ENCODE data around the gene PRLR. TPM values are rescaled to one million over a fixed set of nuclear protein-coding genes. Genes with fewer than 3 reads are reported as not detected.

PRLR gene
- polyA plus RNA-seq, 3 donors = 0.11 to 0.61 (median 0.25) TPM

DNA sequence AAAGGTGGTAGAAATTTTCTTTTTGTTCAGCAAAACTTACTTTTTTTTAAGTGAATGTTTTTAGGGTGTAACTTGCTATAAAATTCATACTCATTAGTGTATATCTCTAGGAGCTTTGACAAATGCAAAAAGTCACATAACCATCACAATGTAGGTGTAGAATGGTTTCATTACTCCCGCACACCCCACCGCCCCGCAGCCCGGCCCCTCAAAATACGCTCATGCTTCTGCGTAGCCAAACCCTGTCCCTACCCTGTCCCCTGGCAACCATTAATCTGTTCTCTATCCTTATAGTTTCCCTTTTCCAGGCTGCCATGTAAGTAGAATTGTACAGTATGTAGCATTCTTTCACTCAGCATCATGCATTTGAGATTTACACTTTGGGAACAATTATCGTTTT lies 9.2 kb upstream of the PRLR start:
- no peak overlapping the region for H3K27ac ChIP-seq (ENCODE audit: low read depth, low read length)
- 93 to 96% (median 96%) methylated on average over 7 of the region's 7 CpGs for WGBS, 3 donors

- 32 to 82% (median 78%) methylated on average over 2 of the region's 2 CpGs for WGBS, 3 donors
- H3K27ac ChIP-seq (ENCODE audit: low read depth, low read length) = no peak overlapping the region
Measured at GRCh38 chr5:35237580-35238376, 7.5 kb upstream of the PRLR start.

DNA sequence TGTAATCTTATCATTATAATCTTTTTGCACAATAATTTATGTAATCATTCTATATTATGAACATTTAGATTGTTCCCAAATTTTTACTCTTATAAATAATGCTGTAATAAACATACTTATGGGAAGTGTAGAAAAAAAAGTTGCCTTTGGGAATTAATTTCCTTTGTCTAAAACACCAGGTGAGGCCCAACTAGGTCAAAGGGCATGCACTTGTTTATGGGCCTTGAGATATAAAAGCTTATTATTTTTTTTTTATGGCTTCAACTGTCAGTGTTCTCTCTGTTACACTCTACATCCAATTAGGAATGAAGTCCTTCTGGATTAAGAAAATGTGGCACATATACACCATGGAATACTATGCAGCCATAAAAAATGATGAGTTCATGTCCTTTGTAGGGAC lies 6.5 kb upstream of the PRLR start:
- H3K27ac ChIP-seq (ENCODE audit: low read depth, low read length) = no peak overlapping the region

- 91 to 96% (median 96%) methylated on average over 11 of the region's 11 CpGs for WGBS, 3 donors
- no peak overlapping the region for H3K27ac ChIP-seq (ENCODE audit: low read depth, low read length)
Measured at GRCh38 chr5:35233601-35234000, 3.3 kb upstream of the PRLR start.

GRCh38 chr5:35233121-35233520 lies 2.8 kb upstream of the PRLR start:
- WGBS, 3 donors = 78 to 87% (median 81%) methylated on average over 4 of the region's 4 CpGs
- H3K27ac ChIP-seq (ENCODE audit: low read depth, low read length) = no peak overlapping the region

- WGBS, 3 donors = 72 to 84% (median 79%) methylated on average over 5 of the region's 5 CpGs
- H3K27ac ChIP-seq (ENCODE audit: low read depth, low read length) = no peak overlapping the region
Measured at GRCh38 chr5:35232124-35232523, 1.8 kb upstream of the PRLR start.

DNA sequence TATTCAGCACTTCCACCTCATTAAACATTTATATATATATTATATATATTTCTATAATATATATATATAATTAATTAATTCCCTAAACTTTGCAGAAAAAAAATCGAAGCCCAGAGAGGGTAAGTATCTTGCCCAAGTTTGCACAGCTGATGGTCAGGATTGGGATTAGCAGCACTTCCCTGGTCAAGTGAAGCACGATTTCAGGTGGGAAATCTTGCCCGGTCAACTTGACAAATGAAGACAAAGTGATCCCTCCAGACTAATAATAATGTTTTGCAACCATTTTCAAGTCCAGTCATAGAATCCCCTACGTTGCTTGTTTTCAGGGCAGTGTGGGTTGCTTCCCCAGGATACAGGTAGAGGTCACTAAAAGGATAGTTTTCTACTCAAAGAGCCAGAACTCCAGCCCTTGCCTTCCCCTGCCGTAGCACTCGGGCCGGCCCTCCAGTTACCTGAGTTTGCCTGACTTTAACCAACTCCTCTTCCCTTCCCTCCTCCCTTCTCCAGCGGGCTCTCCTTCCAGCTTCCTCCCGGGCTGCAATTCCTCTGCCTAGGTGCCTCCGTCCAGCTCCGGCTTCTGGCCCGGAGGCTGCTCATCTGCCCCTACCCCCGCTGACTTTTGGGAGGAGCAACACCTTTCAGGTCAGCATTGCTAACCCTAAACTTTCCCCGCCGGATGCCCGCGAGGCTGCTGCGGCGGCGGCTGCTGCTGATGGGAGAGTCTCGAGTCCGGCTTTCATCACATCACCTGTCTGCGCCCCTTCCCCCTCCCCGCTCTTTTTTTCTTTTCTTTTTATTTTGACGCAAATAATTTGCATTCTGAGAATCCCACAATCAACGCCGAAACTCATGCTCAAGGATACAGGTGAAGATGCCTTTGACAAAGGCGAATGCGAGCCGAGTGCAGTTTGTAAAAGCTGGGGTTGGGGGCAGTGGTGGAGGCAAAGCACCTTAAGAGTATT lies 930 bp downstream of the PRLR start:
- 4 to 7% (median 6%) methylated on average over 30 of the region's 30 CpGs for WGBS, 3 donors
- no peak overlapping the region for H3K27ac ChIP-seq (ENCODE audit: low read depth, low read length)

- WGBS, 3 donors = 48 to 50% (median 48%) methylated on average over 2 of the region's 2 CpGs
- H3K27ac ChIP-seq (ENCODE audit: low read depth, low read length) = no peak overlapping the region
Measured at GRCh38 chr5:35228310-35228709, 2.0 kb downstream of the PRLR start.

- 72 to 92% (median 84%) methylated on average over 4 of the region's 4 CpGs for WGBS, 3 donors
- no peak overlapping the region for H3K27ac ChIP-seq (ENCODE audit: low read depth, low read length)
Measured at GRCh38 chr5:35227720-35228119, 2.6 kb downstream of the PRLR start.

DNA sequence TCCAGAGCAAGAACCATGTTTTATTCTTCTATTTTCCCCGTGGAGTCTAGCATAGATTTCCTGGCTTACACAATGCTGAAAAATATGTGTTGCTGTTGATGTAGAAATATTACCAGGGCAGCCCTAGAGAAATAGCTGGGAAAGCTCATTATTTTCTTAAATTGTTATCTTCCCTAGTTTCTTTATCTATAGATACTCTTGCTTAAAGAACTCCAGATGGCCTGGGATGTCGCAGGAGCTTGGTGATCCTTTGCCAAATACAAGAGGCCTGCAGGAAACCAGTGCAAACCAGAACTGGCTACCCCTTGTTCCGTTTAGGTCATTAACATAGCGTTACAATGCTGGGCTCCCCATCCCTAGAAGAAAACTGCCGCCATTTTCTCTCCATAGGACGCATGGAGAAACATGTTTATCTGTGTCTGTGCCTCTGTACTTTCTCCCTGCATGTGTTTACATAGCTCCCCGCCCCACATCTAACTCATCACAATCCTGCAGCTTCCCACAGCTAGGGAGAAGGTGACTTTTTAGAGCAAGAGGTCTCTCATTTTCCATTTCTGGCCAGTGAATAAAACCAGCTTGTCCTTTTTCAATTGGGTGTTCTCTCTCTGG lies 6.4 kb downstream of the PRLR start:
- H3K27ac ChIP-seq (ENCODE audit: low read depth, low read length) = no peak overlapping the region
- WGBS, 3 donors = 59 to 63% (median 61%) methylated on average over 7 of the region's 7 CpGs

- no peak overlapping the region for H3K27ac ChIP-seq (ENCODE audit: low read depth, low read length)
Measured at GRCh38 chr5:35220967-35221366, 9.3 kb downstream of the PRLR start.

- no peak overlapping the region for H3K27ac ChIP-seq (ENCODE audit: low read depth, low read length)
- WGBS, 3 donors = 93 to 96% (median 93%) methylated on average over 4 of the region's 4 CpGs
Measured at GRCh38 chr5:35218981-35219380, 11.3 kb downstream of the PRLR start.

- 79 to 89% (median 88%) methylated on average over 2 of the region's 2 CpGs for WGBS, 3 donors
- no peak overlapping the region for H3K27ac ChIP-seq (ENCODE audit: low read depth, low read length)
Measured at GRCh38 chr5:35214051-35214450, 16.2 kb downstream of the PRLR start.

DNA sequence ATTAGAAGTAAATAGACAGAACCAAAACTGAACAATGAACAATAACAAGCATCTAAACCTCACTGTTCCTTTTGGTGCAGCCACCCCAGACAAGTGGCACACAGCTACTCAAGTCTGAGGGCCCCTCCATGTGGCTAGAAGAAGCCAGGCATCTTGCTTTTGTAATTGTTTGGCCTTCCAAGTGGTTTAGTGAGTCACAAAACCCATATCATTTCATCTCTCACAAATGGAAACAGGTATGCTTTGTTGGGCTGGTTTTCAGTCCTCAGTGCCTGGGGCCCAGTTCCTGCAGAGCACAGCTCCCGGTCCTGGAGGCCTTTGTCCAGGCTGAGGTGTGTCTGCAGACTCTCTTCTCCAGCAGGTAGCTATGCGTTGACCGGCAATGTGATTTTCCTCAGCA lies 16.7 kb downstream of the PRLR start:
- WGBS, 3 donors = 87 to 89% (median 87%) methylated on average over 3 of the region's 3 CpGs
- H3K27ac ChIP-seq (ENCODE audit: low read depth, low read length) = no peak overlapping the region

DNA sequence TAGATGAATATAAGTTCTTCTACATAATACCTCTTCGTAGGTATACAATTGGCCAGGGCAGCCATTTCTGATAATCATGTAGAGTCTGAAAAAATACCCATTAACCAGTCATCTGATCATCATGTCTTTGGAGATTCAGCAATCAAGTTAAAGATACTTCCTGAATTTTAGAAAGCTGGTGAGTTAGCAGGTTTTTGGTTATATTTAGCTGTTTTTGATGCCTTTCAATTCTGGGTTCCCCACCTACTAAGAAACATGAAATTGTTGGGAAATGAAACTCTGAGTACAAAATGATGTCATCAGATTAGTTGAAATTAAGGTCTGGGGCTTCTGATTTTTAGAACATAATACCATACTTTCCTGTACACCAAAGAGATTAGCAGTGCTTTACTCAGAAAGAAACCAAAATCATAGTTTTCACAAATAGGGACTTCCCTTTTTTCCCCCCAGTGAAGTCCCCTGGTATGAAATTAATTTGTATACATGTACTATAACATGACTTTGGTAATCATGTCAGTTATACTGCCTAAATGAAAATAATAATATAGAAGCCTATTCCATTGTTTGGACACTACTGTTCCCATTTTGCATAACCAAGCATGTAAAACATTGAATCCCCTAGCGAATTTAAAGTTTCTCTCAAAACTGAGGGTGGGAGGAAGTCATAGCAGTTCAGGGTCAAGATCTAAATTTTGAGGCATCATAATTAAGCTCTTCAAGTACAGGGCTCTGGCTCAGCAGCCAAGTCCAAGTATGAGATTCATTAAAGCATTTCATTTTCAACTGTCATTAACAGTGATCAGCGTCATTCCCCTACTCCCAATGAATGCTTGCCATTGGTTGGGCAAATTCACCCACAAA lies 17.9 kb downstream of the PRLR start:
- 54 to 71% (median 59%) methylated on average over 3 of the region's 3 CpGs for WGBS, 3 donors
- no peak overlapping the region for H3K27ac ChIP-seq (ENCODE audit: low read depth, low read length)

GRCh38 chr5:35209862-35210261 lies 20.4 kb downstream of the PRLR start:
- H3K27ac ChIP-seq (ENCODE audit: low read depth, low read length) = no peak overlapping the region
- WGBS, 3 donors = 90 to 98% (median 96%) methylated on average over 3 of the region's 3 CpGs

DNA sequence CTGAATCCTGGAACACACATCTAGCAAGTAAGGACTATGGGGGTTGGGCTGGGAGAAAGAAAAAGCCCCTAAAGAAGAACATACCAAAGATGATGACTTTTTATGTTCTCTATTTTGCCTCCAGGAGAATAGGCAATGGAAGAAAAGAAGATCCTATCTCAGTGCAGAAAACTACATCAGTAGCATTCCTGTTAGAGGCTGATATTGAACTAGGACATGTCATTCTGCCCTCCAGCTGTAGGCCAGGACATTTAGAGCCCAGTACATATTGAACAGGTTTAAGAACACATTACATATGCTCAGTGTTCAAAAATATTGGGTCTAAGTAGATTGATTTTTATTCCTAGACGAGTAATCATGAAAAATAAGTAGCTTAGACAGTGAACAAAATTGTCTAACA lies 24.7 kb downstream of the PRLR start:
- H3K27ac ChIP-seq (ENCODE audit: low read depth, low read length) = no peak overlapping the region
- 63 to 95% (median 72%) methylated on average over 1 of the region's 1 CpG for WGBS, 3 donors

DNA sequence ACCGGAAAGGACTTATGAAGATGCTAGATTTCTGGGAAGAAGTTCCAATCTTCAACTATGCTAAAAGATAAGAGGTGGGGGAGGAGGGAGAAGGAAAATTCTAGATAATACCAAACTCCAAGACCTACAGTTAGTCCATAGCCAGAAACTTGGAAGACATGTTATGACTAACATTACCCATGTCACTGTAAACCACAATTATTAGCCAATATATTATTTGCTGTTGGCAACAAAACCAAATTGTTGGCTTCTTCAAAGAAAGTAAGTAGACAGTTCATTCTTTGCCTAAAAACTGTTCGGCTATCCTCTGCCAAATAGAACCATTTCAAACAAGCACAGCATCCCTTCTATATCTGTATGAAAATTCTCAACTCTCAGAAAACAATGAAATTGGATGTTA lies 25.1 kb downstream of the PRLR start:
- WGBS, 3 donors = 63 to 83% (median 68%) methylated on average over 2 of the region's 2 CpGs
- H3K27ac ChIP-seq (ENCODE audit: low read depth, low read length) = no peak overlapping the region
